MCF 10A (cell line): ENCODE data around the gene MEIS2. TPM values are rescaled to one million over a fixed set of nuclear protein-coding genes. Genes with fewer than 3 reads are reported as not detected.

Experiments used
- BruUV-seq: library from RNA; stranded (reverse); fragments of 400-500 nt; replicated peaks from 2 replicates; lab custom pipeline; 2021; lab: Mats Ljungman, UMichigan
- CTCF ChIA-PET: fragments of 300-600 bp; sonication (Branson Sonifier 250); formaldehyde crosslinking; extraction: SDS; loops from one replicate; lab custom pipeline; 2021; ENCODE audit warnings: antibody characterized with exemption, inconsistent platforms; lab: Yijun Ruan, JAX
- POLR2A ChIA-PET: fragments of 300-600, 350-650 bp; sonication (Branson Sonifier 250); formaldehyde crosslinking; extraction: SDS; loops from one replicate; lab custom pipeline; 2020; ENCODE audit warnings: antibody characterized with exemption, inconsistent platforms; lab: Yijun Ruan, JAX
- DNase-seq: peaks from one replicate; pipeline ENCODE4 v3.0.0-alpha.2; 2018; ENCODE audit not compliant: unreplicated experiment
- H3K27ac Mint-ChIP-seq: one replicate; pipeline ENCODE4 v1.8.0; 2022; ENCODE audit warnings: mild to moderate bottlenecking, low read depth, mixed read lengths; ENCODE audit not compliant: unreplicated experiment
- H3K27me3 Mint-ChIP-seq: one replicate; pipeline ENCODE4 v1.8.0; 2022; ENCODE audit warnings: mixed read lengths; ENCODE audit not compliant: insufficient read depth, unreplicated experiment
- H3K36me3 Mint-ChIP-seq: one replicate; pipeline ENCODE4 v1.8.0; 2022; ENCODE audit warnings: mild to moderate bottlenecking, moderate library complexity, mixed read lengths; ENCODE audit not compliant: insufficient read depth, unreplicated experiment
- H3K4me1 Mint-ChIP-seq: one replicate; pipeline ENCODE4 v1.8.0; 2022; ENCODE audit warnings: mixed read lengths; ENCODE audit not compliant: insufficient read depth, unreplicated experiment
- H3K4me3 Mint-ChIP-seq: one replicate; pipeline ENCODE4 v1.8.0; 2022; ENCODE audit warnings: mild to moderate bottlenecking, moderate library complexity, mixed read lengths; ENCODE audit not compliant: unreplicated experiment
- H3K9me3 Mint-ChIP-seq: one replicate; pipeline ENCODE4 v1.8.0; 2022; ENCODE audit warnings: mixed read lengths; ENCODE audit not compliant: unreplicated experiment
- intact Hi-C: fragments of 100-400 bp; cut with micrococcal nuclease; formaldehyde crosslinking; loops from 2 replicates; pipeline ENCODE4 v1.14.1; 2022
- total RNA-seq: library from RNA; stranded (reverse); gene quantifications from 2 replicates; pipeline ENCODE4 v1.2.3, GENCODE V29; 2022
- TF ChIP-seq, protein P1 (sequence below): fragments of 200-600 bp; IDR thresholded peaks from one replicate; pipeline ENCODE4 v1.8.0; 2022; ENCODE audit warnings: antibody characterized with exemption, mild to moderate bottlenecking; ENCODE audit not compliant: unreplicated experiment

MEIS2 gene
- total RNA-seq, 1 experiment from 2014 or later = 6.9 TPM

DNA sequence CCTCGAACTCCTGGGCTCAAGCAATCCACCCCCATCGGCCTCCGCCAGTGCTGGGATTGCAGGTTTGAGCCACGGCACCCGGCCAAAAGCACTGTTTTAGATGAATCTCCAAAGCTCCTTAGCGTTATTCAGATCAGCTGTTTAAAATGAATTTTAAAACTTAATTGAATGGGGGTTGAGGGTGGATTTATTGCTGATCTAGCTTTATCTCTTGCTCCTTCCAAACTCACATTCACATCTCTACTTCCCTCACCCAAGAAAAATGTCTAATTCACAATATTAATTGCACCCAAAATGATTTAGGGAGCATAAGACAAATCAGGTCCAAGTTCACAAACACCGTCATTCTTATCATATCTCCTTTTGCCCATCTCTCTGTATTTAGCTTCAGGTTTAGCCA is 89.8 kb downstream of the MEIS2 start:
- H3K27me3 Mint-ChIP-seq = no peaks in the 10 kb centered on the region
- CTCF ChIA-PET = interaction anchor here (1.0 kb wide), 1 partner anchor 10 kb away, joined by 6 read pairs; no protein-coding TSS in a partner anchor
- no peak for DNase-seq
- H3K27ac Mint-ChIP-seq = peak overlapping the region; percentile 5
- no peaks in the 10 kb centered on the region for H3K36me3 Mint-ChIP-seq
- peaks cover 13% of the 10 kb centered on the region for H3K4me1 Mint-ChIP-seq
- TF ChIP-seq, protein P1, sequence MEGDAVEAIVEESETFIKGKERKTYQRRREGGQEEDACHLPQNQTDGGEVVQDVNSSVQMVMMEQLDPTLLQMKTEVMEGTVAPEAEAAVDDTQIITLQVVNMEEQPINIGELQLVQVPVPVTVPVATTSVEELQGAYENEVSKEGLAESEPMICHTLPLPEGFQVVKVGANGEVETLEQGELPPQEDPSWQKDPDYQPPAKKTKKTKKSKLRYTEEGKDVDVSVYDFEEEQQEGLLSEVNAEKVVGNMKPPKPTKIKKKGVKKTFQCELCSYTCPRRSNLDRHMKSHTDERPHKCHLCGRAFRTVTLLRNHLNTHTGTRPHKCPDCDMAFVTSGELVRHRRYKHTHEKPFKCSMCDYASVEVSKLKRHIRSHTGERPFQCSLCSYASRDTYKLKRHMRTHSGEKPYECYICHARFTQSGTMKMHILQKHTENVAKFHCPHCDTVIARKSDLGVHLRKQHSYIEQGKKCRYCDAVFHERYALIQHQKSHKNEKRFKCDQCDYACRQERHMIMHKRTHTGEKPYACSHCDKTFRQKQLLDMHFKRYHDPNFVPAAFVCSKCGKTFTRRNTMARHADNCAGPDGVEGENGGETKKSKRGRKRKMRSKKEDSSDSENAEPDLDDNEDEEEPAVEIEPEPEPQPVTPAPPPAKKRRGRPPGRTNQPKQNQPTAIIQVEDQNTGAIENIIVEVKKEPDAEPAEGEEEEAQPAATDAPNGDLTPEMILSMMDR = no peak
- H3K9me3 Mint-ChIP-seq = no peaks in the 10 kb centered on the region
- POLR2A ChIA-PET = no interaction called here
- H3K4me3 Mint-ChIP-seq = no peak overlapping the region
- no TSS peak for BruUV-seq
- intact Hi-C loops = no loop called here

DNA sequence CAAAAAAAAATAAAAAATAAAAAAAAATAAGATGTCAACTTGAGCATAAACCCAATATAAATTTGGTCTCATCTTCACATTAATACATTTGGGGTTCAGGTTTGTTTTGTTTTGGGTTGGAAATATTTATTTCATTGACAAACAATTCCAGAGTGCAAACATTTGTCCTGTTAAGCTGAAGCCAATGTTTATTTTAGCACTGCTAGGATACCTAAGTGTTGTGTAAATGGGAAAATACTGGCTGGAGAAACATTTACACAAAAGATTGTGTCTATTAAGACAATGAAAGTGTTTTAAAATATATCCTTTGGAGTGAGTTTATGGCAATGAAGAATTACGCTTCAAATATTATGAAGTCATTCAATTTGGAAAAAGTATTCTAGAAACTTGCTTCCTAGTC is 91.1 kb downstream of the MEIS2 start:
- CTCF ChIA-PET = no interaction called here

DNA sequence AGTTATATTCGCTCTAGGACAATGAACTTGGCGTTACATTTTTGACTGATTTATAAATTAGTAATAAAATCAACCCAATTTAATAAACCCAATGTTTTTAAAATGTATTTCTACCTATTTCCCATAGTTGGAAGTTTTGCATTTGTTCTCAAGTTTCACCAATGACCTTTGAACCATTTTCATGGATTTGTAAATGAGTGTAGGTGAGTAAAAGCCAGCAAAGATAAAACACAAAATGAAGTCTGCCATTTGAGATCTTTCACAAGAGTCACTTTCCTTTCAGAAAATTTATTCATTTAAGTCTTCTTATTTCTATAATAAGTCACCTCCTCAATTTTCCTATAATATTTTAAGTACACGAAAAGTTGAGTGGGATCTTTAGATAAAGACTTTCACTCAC is 92.1 kb downstream of the MEIS2 start:
- DNase-seq = no peak
- TF ChIP-seq, protein P1 = no peak
- H3K9me3 Mint-ChIP-seq = no peaks in the 10 kb centered on the region
- H3K4me3 Mint-ChIP-seq = no peak overlapping the region
- no peaks in the 10 kb centered on the region for H3K36me3 Mint-ChIP-seq
- no TSS peak for BruUV-seq
- H3K27me3 Mint-ChIP-seq = no peaks in the 10 kb centered on the region
- H3K27ac Mint-ChIP-seq = no peak overlapping the region
- ChIA-PET POLR2A (interaction anchor here (0.6 kb wide), 1 partner anchor 68 kb away, joined by 3 read pairs; no protein-coding TSS in a partner anchor), CTCF (no interaction called here)
- H3K4me1 Mint-ChIP-seq = no peaks in the 10 kb centered on the region
- intact Hi-C loops = no loop called here

More for the DNA sequence above, 91.1 kb downstream of the MEIS2 start:
- no TSS peak for BruUV-seq
- TF ChIP-seq, protein P1 = no peak
- no peak overlapping the region for H3K27ac Mint-ChIP-seq
- H3K9me3 Mint-ChIP-seq = no peaks in the 10 kb centered on the region
- no peak for DNase-seq
- intact Hi-C loops = no loop called here
- H3K27me3 Mint-ChIP-seq = no peaks in the 10 kb centered on the region
- H3K4me1 Mint-ChIP-seq = peaks cover 4% of the 10 kb centered on the region
- POLR2A ChIA-PET = no interaction called here
- H3K36me3 Mint-ChIP-seq = no peaks in the 10 kb centered on the region
- H3K4me3 Mint-ChIP-seq = no peak overlapping the region

DNA sequence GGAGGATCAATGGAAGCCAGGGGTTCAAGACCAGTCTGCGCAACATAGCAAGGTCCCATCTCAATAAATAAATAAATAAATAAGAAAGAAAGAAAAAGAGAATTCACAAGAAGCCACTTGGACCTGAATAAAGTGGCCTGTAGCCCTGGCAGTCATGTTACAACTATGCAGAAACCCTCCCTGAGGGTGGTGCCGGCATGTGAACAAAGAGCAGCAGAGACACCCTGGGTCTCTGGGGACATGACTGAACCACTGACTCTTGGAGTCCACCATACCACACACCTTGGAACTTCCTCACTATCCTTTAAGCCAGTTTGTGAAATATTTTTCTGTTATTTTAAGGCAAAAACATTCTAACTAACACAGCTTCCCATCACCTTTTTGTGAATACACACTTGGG is 93.0 kb downstream of the MEIS2 start:
- no TSS peak for BruUV-seq
- no peak for DNase-seq
- POLR2A ChIA-PET = no interaction called here
- Mint-ChIP-seq H3K27me3 (no peaks in the 10 kb centered on the region), H3K4me3 (no peak overlapping the region), H3K27ac (no peak overlapping the region), H3K9me3 (no peaks in the 10 kb centered on the region), H3K4me1 (no peaks in the 10 kb centered on the region), H3K36me3 (no peaks in the 10 kb centered on the region)
- CTCF ChIA-PET = no interaction called here
- TF ChIP-seq, protein P1 = no peak
- intact Hi-C loops = no loop called here
